NCI-H2029 (cell line): ENCODE measurements around the gene SIX1.

Experiments used
- DNase-seq: peaks from one replicate; lab custom pipeline; 2025; lab: John Stamatoyannopoulos, UW

Gene SIX1

DNA sequence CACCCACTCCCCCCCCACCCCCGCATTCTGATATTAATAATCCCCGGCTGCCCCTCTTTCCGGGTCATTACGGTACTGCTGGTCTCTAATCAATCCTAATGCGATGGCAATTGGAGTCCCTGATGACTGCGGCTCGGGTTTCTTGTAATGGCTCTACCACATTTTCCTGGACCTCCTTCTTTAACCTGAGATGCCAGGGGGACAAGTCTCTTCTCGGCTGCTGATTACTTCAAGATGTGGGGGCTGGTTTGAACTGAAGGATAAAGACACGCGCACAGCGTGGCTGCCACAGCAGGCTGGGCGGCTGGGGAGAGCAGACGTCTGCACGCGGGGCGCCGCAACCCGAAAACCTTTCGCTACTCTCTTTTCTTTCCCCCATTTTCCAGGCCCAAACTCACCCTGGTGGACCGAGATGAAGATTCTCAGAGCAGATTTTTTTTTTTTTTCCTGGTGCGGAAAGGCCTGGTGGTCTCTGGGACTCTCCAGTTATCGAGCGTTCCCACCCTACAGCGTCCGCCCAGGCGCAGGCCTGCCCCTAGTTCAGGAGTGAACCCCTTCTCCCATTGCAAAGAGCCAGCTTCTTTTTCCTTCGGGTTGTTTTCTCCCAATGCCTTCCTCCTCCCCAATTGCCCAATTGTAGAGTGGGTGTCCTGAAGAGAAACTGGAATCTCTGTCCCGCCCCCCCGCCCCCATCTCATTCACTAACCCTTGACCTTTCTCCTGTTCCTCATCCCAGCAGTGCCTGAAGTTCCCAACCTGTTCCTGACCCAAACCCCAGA lies 6.0 kb upstream of the SIX1 start:
- DNase-seq = peak; percentile 67

DNA sequence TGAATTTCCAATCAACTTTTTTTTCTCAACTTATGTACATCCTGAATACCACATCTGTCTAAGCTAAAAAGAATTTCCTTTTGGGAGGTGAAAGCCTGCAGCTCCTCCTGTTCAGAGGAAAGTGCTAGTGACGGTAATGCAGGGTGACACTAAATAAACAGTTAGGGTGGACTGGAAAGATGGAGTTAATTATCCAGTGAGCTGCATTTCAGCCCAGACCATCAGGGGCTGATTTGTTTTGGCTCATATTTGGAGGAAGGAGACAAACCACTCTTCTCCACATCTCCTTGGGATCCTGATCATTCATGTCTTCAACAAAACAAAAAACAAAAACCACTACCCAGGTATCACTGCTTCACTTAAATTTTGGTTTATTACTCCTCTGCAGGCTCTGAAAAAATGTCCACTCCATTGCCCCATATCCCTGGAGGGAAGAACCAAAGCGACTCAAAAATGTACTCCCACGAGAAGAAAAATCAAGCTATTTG lies 5.1 kb upstream of the SIX1 start:
- peak; percentile 58 for DNase-seq

DNA sequence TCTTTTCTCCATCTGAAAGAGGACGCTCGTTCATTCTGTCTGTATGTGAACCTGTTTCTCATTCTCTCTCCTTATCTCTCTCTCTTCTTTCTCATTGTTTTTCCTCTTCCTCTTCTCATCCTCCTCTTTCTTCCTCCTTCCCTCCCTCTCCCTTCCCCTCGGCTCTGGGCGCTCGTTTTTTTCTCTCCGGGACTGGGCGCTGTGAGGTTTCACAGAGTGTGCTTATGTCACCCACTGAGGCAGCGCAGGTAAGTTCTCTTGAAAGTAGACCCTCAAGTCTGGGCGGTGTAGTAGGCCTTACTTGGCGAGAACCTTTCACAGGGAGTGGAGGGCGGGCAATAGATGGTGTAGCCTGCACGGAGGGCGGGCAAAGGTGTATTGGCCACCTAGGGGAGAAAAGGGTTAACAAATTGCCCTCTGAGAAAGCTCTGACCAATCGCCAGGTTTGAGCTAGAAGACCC lies 4.5 kb upstream of the SIX1 start:
- DNase-seq = no peak

DNA sequence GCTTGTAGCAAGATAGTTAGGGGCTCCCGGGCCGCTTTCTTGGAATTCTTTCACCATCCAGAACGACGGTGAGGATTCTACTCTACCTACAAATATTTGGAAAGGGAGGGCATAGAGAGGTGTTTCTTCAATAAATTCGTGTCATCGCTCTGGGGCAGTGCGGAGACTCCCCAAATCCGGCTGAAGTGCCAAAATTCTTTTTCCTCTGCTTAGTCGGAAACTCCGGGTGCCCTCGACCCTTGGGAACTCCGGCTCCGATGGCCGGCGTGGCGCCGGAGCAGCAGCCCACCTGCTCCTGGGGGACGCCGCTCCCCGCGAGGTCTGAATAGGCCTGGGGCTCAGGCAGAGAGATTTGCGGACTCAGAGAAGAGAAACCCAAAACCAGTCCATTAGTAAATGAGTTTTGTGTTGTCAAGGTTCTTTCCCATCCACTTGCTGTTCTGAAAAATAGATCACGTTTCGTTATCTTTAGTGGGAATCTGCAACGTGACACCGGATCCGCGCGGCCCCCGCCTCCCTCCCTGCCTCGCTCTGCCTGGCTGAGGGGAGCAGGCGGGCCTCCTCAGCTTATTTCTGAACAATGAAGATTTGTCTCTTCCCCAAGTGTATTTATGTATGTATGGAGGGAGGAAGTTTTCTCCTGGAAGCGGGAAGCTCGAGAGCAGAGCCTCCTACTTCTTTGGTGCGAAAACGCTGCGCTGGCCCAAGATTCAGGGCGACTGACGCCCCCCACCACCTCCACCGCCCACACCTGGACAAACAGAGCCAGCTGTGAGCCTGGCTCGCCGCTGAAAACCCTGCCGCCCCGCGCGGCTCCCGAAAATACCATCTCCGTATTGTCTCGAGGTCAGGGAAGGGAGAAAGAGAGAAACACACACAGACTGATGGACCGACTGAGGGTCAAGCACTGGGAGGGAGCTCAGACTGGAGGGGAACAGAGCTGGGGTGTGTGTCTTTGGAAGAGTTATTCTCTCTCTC lies 3.7 kb upstream of the SIX1 start:
- DNase-seq = peak; percentile 83

DNA sequence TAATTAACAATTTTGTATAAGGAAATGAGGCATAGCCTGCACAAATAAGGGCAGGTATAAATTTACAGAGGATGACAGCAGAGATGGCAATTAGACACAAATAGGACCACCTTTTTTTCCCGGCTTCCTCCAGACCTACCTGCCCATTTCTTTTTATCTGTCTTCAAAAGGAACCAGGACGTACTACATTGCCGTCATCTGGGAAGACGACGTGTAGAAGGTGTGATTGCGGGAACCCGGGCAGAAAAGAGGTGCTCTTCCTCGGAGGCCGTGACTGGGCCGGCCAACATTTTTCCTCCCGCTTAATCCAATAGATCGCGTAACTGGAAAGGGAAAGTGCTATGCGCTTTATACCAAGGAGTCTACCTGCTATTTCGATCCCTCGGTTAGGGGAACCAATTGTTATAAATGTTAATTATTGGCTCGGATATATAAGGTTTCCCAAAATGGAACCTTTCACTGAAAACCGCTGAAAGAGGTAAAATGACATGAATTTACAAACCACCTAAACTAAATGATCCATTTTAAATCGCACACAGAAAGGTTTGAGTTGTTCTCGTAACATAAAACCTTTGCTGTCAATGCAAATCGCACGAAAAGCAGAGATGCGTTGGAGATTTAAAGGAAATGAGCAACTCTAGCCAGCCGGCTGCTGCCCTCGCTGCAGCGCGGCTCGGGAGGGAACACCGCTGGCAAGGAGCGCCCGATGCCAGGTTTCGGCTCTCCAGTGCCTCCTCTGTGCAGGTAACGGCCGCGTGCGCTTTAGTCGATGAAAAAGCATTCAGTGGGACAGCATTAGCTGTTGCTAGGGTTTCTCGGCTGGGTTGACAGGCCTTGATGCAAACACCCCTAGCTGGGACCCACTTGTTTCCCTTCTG lies 2.8 kb upstream of the SIX1 start:
- peak; percentile 86 for DNase-seq

DNA sequence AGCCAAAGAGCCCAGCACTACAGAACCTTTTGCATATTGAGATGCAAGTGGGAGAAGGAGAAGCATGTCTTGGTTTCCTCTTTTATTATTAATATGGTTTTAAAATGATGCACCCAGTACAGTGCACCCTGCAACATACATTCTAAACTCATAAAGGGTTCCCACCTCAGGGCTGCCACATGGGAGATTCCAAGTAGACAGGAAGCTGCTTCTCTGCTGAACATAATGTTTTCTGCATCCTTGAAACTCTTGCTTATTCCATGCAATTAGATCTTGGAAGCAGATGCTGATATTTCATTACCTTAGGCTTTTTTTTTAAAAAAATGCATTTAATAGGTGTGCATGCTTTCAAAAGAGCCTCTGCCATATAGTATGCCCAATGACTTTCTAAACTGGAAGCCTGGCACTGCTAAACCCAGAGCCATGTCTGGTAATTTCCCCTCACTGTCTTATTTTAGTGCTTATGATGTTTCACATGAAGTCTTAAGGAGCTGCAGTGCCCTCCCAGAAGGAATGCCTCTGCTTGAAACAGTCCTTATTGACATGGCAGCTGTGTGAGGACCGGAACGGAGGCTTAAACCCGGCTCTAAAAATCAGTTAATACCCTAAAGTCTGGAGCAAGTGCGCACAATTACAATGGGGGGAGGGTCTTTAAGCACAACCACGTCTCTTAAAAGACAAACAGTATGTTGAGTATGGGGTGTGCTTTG lies 2.0 kb upstream of the SIX1 start:
- no peak for DNase-seq

DNA sequence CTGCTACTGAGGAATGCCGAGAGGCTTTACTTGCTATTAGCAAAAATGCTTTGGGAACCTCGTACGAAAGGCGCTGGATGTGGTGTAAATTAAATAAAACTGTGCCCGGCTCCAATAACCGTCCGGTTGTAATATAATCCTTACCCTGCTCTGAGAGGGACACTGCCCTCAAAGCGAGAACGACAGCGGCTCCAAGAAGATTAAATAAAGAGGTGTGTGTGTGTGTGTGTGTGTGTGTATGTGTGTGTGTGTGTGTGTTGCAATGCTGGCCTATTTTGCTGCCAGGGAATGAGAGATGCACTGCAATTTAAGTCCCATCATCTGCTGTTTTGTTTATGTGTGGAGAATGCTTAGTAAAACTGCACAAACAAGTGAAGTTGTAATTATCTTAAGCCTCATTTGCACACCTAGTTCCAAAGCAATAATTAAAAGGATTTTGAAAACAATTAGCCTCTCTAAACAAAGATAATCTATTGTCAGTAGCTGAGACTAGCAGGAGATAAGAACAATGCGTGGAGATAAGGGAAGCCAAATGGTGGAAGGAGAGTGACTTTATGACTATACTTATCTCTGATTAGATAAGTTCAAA lies 1.2 kb upstream of the SIX1 start:
- DNase-seq = peak; percentile 88

DNA sequence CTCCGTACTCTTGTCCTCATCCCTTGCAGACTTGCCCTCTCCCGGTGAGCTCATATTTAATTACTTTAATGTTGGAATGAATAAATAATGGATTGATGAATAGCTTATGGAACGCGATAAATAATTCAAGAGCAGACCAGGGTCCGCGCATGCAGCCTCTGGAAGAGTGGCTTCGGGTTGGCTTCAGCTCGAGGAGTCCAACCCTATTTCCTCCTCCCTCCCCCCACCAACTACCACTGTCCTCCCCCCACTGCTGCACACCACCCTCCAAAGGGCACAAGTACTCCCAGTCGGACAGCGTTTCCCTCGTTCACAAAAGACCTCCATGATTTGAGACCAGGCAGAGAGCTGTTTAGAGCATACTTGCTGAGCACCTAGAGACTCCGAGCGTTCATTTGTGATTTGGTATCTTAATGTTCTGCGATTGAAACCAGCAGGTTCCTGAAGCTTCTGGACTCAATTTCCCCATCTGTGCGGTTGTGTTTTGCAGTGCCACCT lies 647 bp upstream of the SIX1 start:
- peak; percentile 98 for DNase-seq

DNA sequence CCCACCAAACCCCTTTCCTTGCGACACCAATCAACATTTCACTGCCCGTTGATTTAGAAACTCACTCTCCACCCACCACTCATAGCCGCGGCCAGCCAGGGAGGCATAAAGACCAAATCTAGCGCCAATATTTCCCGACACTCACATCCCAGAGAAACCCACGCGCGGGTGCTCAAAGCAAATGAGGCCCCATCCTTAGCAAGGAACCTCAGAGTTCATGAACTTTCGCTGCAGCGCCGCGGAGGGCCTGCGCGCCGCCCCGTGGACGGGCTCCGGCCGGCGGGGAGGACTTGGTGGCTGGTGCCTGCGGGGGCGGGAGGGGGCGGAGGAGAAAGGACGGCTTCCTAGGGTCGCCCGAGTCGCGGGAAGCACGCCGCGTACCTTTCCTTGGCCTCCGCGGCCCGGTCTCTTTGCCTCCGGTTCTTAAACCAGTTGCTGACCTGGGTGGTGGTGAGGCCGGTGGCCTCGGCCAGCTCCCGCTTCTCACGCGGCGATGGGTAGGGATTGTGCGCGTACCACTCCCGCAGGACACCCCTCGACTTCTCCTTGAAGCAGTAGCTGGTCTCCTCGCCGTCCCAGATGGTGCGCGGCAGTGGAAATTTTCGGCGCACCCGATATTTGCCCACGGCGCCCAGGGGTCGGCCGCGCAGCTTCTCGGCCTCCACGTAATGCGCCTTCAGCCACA lies 886 bp downstream of the SIX1 start:
- DNase-seq = peak; percentile 42

DNA sequence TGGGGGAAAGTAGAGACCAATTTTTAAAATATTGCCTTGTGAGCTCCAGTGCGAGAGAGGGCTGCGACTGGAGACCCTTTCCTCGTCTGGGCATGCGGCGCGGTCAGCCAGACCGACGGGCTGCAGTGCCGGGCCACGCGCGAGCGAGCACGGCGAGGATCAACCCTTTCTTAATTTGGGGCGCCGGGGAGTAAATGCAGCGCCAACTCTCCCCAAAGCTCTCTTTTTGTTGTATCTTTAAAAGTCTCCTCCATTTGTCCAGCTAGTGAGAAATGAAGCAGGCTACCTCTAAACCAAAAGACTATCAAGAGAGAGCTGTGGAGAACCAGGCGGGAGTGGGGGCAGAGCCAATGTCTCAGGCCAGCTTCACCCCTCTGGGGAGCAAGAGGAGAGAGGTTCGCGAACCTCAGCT lies 1.4 kb downstream of the SIX1 start:
- DNase-seq = no peak

DNA sequence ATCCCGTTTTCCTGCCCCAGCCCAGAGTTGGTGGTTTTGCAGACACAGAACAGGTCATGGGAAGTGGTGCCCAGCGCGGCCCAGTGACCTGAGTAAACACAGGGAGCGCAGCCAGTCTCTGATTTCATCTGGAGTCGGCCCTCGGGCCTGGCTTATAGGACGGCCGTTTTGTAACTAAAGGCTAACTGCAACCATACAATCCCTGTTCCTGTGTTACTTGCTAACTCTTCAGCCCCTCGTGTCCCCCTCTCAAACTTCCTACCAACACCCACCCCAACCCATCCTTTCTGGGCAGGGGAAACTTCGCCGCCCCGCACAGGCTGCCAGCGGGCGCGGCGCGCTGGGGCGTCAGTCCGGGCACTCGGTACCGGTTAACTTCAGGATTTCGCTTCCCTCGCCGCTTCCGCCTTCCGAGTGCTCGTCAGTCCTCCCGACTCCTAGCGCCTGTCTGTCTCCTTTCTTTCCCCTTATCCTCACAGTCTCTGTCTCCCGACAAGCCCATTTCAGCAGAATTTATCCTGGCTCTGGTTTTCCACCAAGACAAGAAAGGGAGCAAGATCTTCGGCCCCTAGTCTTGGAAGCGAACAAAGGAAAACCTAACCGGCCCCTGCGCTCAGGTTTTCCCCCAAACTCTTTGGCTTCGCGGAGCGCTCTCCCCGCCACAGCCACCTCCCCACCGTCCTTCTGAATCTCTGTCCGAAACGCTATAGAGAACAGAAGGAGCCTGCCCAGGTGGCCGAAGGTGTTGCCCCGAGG lies 2.0 kb downstream of the SIX1 start:
- peak; percentile 68 for DNase-seq

DNA sequence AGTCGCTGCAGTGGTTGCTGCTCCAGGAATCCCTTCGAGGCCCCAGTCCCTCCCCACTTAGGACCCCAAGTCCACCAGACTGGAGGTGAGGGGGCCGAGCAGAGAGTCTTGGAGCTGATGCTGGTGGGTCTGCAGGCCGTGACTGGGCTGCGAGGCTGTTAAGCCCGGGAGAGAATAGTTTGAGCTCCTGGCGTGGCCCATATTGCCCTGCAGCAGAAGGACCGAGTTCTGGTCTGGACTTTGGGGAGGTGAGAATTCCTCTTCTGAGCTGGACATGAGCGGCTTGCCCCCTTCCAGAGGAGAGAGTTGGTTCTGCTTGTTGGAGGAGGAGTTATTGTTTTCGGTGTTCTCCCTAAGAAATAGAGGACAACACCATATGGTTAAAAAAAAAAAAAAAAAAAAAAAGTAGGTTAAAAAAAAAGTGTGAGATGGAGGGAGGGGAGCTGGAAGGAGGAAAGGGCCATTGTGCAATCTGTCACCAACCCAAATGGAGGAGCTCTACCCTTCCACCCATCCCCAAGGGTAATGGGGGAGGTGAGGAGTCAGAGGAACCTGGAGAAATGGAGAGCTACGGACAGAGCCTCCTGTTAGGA lies 3.0 kb downstream of the SIX1 start:
- DNase-seq = peak; percentile 52

DNA sequence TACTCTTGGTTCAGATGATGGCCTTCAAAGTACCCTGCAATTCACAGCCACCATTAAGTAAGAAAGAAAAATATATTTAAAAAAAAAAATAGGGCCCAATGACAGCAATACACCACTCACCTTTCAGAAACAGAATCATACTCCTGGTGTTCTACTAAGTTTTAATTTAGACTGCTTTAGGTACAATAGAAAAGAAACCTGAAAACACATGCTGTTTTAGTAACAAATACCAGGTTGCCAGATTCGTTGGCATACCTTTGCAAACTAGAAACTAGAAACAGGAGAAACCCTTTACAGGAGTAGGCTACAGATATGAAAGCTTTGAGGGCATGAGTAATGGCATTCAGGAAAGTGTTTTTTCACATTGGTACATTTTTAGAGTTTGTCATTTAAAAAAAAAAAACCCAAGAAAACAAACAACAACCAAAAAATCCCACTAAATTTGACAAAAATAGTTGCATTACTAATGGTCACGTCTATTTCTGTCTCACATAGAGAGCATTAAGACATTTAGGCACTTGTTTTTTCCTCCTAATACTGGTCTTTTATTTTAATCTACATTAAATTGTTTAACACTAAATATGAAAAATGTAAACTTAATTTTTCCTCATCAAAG lies 4.0 kb downstream of the SIX1 start:
- no peak for DNase-seq

DNA sequence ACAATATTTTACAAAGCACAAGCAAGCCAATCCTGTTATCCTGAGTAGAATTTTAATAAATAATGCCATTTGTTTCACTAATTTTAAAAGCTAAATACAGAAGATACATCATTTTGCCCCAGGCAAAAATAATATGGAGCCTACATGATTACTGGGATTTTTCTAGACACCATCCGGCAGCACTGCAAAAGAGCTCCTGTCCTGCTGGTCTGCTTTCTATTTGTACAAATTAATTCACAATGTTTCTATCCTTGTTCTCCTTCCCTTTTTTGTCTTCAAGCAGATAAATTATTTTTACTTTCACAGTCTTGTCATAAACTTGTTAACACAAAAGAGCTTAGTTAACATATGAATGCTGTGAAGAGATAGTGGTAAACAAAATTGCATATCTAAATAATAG lies 4.6 kb downstream of the SIX1 start:
- DNase-seq = no peak

DNA sequence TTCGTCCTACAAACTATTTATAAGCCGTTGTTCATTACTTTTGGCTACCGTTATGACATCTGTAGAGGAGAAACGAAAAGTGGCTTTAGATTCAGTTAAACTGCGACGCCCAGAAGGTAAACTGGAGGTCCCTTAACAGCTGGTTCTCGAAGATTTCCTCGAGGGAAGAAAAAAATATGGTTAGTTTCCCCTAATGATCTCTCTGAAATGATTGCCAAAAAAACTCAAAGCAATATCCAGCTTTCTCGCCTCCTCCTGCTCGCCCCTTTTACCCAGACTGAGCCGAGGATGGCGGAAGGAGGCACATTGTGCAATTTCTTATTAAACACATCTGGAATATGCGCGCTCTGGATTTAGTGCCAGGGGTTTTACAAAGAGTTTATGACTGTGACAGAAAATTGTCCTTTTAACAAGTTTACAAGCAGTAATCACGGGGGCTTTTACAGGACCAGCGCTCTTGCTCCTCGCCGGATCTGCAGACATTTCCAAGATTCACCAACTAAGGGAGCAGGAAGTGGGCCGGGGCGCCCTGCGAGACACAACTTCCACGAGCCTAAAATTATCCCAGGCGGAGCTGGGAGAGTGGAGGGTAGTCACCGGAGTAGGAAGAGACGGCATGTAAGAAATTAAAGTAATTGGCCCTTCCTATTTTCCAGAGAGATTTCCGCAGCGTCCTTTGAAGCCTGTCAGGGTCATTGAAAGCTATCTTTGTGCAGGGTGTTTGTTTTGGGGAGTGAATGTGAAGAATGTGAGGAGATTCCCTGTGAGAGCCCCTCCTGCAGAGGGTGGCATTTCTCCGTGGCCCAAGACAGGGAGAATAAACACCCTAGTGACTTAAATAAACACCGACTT lies 5.6 kb downstream of the SIX1 start:
- no peak for DNase-seq

DNA sequence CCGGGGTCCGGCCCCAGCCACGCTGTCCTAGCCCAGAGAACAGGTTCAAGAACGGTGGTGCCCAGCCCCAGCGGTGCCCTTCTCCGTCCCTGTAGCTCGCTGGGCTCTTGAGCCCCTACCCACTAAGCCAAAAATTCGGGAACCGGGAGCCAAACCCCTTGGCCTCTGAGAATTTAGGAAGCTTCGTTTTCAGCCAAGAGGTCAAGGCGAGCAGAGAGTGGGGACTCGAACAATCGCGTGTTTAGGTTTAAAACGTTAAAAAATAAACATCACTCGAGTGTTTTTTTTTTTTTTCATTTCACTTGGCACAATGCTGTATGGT lies 6.2 kb downstream of the SIX1 start:
- DNase-seq = no peak

DNA sequence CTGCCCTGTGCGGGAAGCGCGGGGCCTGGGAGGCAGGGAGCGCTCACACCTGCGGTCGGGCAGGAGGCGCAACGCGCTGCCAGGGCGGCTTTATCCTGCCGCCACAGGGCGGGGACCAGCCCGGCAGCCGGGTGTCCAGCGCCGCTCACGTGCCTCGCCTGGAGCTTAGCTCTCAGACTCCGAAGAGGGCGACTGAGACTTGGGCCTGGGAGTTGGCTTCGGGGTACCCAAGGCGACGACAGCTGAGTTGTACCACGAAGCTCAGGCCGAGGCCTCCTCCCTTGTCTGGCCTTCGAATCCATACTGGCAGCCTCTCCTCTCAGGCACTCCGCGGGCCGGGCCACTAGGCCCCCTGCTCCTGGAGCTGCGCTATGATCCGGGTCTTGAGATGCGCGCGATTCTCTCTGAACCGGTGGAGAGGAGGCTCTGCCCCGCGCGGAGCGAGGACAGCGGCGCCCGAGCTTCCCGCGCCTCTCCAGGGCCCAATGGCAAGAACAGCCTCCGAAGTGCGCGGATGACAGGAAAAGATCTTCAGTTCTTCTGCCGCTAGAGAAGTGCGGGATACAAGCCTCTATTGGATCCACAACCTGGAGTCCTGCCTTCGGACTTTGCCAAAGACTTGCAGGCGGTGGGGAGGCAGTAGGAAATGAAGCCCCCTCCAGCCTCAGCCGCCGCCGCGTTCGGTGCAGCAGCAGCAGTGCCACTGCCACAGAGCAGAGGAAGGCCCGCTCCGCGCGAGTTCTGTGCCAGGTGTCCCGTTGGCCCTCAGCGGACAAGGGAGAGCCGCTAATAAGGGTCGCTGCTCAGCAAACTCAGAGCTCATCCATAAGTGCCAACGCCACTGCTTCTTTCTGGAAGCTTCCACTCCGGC lies 6.8 kb downstream of the SIX1 start:
- no peak for DNase-seq
